Keratinocyte (primary cell): ENCODE measurements around the gene ERC1.

ENCODE experiments used
- EZH2 ChIP-seq: IDR thresholded peaks from one replicate; pipeline ENCODE4 v1.6.1; 2012; ENCODE audit warnings: inconsistent platforms, mild to moderate bottlenecking, low read length, moderate library complexity
- TF ChIP-seq, protein P1 (sequence below), 3 experiments: IDR thresholded peaks in 1 of 3; conservative IDR thresholded peaks in 1 of 3; optimal IDR thresholded peaks in 1 of 3; 2 replicates in 2 of 3; 3 replicates in 1 of 3; pipeline versions ENCODE3 to v1.5.1; 2011; ENCODE audit warnings: low read length in 3 of 3, mild to moderate bottlenecking in 3 of 3, moderate library complexity in 2 of 3, control low read depth in 1 of 3, inconsistent platforms in 1 of 3; ENCODE audit not compliant: insufficient read depth in 2 of 3; ENCODE audit errors: extremely low read depth in 1 of 3

- TF ChIP-seq, protein P1, sequence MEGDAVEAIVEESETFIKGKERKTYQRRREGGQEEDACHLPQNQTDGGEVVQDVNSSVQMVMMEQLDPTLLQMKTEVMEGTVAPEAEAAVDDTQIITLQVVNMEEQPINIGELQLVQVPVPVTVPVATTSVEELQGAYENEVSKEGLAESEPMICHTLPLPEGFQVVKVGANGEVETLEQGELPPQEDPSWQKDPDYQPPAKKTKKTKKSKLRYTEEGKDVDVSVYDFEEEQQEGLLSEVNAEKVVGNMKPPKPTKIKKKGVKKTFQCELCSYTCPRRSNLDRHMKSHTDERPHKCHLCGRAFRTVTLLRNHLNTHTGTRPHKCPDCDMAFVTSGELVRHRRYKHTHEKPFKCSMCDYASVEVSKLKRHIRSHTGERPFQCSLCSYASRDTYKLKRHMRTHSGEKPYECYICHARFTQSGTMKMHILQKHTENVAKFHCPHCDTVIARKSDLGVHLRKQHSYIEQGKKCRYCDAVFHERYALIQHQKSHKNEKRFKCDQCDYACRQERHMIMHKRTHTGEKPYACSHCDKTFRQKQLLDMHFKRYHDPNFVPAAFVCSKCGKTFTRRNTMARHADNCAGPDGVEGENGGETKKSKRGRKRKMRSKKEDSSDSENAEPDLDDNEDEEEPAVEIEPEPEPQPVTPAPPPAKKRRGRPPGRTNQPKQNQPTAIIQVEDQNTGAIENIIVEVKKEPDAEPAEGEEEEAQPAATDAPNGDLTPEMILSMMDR (optimal IDR thresholded peaks at IDR 0.05 in 1 of 3, IDR thresholded peaks at IDR 0.05 in 1 of 3, conservative IDR thresholded peaks at IDR 0.05 in 1 of 3; ENCODE audit: extremely low read depth in 1 of 3, insufficient read depth in 2 of 3, low read length in 3 of 3) = no peak
- no peak for TF ChIP-seq EZH2
Measured at GRCh38 chr12:1201030-1201429, 210.0 kb downstream of the ERC1 start.
